Measurements from ENCODE around the gene STK35.

Gene STK35

GRCh38 chr20:2108498-2108897, 6.9 kb downstream of the STK35 start:
- DNase-seq, result no peak

- no peak for DNase-seq
Measured at GRCh38 chr20:2108987-2109386, 7.4 kb downstream of the STK35 start.

DNA sequence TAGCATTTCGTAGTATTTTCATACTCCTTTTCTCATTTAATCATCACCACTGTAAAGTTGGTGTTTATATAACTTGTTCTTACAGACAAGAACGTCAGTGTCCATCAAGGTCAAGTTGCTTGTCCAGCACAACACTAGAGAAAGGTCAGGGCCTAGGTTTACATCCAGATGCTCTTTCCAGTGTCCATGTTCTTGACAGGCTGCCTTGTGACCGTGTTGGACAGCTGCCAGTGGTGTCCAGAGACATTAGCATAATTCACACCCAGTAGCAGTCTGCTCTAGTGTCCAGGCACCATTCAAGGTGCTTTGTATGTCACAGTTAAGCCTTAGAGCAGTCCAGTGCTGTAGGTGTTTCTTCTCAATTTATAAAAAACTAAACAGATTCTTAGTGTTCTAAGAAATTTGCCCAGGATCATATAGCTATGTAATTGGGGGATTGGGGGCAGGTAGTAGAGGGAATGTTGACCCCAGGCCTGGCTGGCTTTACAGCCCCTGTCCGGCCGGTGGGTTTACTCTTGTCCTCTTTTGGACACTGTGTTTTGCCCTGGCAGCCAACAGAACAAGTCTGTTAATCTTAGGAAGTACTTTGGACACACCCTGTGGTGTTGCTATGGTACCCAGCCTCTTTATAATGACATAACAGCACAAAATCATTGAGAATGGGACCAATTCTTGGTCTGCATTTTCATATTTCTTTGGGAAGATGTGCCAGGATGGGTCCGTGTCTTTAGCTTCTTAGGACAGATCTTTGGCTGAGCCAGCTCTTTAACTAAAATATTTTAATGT, 8.0 kb downstream of the STK35 start:
- no peak for DNase-seq

- DNase-seq, result no peak
Measured at GRCh38 chr20:2112910-2113309, 11.3 kb downstream of the STK35 start.

DNA sequence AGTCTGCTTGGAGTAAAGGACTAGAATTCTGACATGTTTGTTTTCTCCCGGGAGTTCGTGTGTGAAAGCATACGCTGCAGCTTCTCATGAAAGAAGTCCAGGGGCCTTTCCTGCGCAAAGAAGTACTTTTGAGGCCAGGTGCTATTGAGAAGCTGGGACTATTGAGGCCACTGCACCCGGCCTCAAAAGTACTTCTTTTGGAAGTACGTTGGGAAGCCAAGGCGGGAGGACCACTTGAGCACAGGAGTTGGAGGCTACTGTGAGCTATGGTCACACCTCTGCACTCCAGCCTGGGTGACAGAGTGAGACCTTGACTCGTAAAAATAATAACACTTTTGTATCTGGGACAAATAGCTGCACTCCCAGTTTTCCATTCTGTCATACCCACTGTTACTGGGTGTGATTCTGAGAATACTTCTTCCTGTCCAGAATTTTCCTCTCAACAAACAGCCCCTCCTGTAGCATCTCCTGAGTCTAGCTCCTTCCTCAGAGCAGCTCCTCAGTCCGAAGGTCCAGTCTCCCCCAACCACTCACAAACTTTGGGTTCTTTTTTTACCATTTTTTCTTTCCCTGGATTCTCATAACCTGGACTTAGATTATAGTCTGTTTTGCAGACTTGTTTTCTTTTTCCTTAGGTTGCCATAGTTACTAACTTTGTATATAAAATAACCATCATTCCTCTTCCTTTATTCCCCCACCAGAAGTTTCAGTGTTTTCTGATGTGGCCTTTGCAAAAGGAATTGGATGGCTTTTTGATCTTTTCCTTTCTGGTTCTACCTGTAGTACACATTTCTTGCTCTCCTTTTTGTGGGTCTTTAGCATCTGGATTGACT, 12.7 kb downstream of the STK35 start:
- no peak for DNase-seq

GRCh38 chr20:2114990-2115681, 13.5 kb downstream of the STK35 start:
- DNase-seq, result no peak

- DNase-seq, result no peak
Measured at GRCh38 chr20:2116170-2116940, 14.7 kb downstream of the STK35 start.

GRCh38 chr20:2118783-2119182, 17.2 kb downstream of the STK35 start:
- no peak for DNase-seq

DNA sequence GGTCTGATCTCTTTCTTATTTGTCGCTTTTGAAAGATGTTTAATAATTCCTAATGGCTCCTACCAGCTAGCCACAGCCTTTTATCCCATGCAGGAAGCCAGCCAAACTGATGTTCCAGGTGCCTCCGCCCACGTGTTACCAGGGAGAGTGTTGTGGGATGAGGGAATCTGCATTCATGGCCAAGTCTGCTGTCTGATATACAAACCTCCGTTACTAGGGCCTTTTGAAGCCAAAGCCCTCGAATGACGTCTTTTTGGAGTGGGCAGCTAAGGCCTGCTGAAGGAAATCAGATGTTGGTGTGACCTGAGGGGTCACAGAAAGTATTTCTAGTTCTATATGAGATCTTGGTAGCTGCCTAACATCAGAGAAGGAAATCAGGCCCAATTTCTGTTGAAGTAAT, 21.3 kb downstream of the STK35 start:
- DNase-seq, result no peak

- DNase-seq, result no peak
Measured at GRCh38 chr20:2123720-2124119, 22.1 kb downstream of the STK35 start.

- DNase-seq, result peak; percentile 23
Measured at GRCh38 chr20:2124564-2125213, 23.1 kb downstream of the STK35 start.

DNA sequence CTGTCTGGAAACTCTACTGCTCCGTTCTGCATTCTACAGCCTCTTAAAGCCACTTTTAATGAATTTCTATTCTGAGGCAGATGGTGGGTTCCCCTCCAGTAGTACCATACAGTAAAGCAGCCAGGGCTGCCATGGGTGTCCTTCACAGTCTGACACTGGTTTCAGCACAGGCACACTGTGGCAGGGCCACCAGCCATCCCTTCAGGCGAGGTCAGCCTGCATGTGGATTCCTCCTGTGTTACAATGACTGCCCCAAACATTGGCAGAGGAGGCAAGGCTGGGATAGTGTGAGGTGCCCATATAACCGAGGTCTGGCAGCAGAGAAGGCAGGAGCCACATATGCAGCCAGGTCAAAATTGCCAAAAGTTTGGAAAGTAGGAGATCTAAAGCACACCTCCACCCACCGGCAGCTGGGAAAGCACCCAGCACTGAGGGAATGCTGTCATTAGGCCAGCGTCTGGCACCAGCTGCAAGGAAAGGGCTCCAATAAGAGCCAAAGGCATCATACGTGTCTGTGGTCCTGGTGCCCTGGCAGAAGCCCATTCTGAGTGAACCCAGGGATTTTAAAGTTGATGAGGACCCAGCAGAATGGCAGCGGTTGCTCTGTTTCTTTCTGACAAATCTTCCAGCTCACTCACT, 24.0 kb downstream of the STK35 start:
- DNase-seq, result no peak

GRCh38 chr20:2127238-2127637, 25.6 kb downstream of the STK35 start:
- DNase-seq, result no peak

GRCh38 chr20:2128542-2128941, 26.9 kb downstream of the STK35 start:
- no peak for DNase-seq

DNA sequence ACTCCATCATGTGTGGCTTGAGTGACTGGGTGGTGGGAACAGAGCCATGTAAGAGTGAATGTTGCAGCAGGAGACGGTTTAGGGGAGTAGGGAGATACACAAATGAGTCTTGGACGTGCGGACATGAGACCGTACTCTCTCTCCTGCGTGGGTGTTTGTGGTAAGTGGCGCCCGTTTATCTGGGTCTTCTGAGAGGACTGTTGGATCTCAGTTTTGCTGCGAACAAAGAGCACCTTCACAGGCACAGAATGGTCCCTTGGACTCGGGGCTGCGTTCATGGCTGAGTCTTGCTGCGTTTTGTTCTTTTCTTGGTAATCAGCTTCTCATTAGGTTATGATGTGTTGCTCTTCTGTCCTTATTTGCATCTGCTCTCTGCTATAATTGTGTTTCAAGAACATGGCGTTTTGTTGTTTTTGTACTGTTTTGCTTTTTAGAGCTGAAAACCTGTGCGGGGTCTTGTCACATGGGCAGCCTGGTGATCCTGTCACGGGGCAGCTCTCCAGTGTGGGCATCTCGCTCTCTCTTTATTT, 28.5 kb downstream of the STK35 start:
- DNase-seq, result no peak

DNA sequence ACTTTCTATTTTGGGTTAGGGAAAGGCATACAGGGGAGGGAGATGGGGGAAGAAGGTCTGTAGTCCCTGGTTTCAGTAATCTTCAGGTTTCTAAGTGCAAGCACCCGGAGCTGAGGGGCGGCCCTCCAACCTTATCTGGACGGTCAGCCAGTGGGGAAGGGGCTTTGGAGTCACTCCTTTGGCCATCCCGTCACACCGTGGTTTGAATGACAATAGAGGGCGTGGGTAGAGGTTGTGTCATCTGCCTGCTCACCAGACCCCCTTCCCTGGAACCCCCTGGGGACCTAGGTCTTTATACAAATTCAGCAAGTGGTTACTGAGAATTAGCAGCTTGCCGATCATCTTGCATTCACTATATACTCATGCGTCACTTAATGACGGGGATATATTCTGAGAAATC, 29.1 kb downstream of the STK35 start:
- DNase-seq, result no peak

- DNase-seq, result no peak
Measured at GRCh38 chr20:2131366-2131765, 29.7 kb downstream of the STK35 start.

GRCh38 chr20:2132461-2132901, 30.9 kb downstream of the STK35 start:
- DNase-seq, result no peak

DNA sequence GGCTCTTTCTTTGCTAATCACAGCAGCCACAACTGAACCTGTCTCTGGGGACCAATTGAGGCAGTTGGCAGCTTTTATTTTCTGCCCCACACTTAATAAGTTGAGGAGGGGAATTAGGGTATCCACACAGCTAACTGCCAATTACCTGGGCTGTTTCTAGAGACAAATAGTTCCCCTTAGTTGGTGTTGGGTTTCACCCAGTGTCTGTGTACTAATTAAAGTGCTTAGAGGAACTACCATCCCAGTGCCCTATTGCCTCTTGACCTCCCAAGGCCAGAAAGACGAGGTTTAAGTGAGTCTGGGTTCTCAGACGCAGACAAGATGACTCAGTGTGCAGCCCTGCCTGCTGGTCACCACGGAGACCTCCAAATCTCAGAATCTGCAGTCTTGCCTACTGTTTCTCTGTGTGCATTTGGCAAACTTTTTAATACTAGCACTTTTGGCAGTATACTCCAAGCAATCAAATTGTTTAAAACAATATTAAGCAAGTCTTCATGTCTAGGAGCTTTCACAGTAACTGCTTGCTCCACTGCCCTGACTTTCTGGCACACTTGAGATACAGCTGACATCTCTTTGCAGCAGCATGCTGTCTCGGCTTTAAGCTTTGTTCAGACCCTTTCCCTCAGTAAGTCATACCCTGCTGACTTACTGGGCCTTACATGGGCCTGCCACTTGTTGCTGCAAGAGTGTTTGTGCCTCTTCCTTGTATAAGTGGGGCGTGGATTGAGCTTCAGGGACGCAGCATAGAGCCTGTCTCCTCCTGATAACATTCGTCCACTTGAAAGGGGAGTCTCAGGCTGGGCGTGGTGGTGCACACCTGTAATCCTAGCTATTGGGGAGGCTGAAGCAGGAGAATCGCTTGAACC, 31.9 kb downstream of the STK35 start:
- peak; percentile 26 for DNase-seq

GRCh38 chr20:2135013-2135412, 33.4 kb downstream of the STK35 start:
- DNase-seq, result no peak

Measured in NCI-H2171 treated with DMSO at 0.1 percent for 48 hours (cell line).